ENCODE data around the gene CPSF6. TPM values are rescaled to one million over a fixed set of nuclear protein-coding genes. Genes with fewer than 3 reads are reported as not detected.

Gene CPSF6
- total and polyA plus RNA-seq, 8 donors = 54.8 to 161 (median 127) TPM

DNA sequence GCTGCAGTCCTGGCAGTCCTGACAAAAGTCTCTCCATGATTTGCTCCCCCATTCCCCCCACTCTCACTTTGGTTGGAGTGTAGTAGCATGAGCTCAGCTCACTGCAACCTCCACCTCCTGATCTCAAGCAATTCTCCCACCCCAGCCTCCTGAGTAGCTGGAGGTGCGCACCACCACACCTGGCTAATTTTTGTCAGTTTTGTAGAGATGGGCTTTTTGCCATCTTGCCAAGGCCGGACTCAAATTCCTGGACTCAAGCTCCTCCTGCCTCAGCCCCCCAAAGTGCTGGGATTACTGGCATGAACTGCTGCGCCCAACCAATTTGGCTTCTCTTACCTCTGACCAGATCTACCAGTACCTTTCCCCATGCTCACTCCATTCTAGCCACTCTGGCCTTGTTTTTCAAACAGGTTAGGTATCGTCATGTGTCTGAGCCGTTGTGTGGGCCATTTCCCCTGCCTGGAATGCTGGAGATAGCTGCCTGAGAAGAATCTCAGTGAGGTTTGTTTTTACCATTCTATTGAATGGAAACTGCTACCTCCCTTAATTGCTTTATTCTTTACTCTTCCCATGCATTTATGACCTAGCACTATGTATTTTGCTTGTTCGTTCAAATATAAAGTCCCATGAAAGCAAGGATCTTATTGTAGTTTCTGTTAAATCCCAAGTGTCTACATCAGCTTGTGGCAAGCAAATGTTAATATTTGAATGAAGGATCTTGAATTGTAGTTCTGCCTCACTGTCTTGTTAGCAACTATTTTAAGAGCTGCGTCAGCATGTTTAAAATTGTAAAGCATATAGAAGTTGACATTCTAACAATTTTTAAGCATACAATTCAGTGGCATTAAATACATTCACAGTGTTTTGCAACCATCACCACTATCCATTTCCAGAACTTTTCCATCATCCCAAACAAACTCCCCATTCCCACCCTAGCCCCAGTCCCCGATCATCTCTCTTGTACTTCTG lies 39.7 kb downstream of the CPSF6 start:
- no peak for ATAC-seq
- H3K36me3 ChIP-seq = no peaks in the 10 kb centered on the region
- no peak overlapping the region for H3K4me3 ChIP-seq
- peaks cover 0 to 6% of the 10 kb centered on the region in 2 donors for H3K27me3 ChIP-seq
- H3K9me3 ChIP-seq = no peaks in the 10 kb centered on the region
- H3K27ac ChIP-seq = no peak overlapping the region
- H3K4me1 ChIP-seq = peaks cover 13 to 17% of the 10 kb centered on the region in 2 donors
- TF ChIP-seq, protein P1, sequence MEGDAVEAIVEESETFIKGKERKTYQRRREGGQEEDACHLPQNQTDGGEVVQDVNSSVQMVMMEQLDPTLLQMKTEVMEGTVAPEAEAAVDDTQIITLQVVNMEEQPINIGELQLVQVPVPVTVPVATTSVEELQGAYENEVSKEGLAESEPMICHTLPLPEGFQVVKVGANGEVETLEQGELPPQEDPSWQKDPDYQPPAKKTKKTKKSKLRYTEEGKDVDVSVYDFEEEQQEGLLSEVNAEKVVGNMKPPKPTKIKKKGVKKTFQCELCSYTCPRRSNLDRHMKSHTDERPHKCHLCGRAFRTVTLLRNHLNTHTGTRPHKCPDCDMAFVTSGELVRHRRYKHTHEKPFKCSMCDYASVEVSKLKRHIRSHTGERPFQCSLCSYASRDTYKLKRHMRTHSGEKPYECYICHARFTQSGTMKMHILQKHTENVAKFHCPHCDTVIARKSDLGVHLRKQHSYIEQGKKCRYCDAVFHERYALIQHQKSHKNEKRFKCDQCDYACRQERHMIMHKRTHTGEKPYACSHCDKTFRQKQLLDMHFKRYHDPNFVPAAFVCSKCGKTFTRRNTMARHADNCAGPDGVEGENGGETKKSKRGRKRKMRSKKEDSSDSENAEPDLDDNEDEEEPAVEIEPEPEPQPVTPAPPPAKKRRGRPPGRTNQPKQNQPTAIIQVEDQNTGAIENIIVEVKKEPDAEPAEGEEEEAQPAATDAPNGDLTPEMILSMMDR (IDR thresholded peaks at IDR 0.05) = no peak
- intact Hi-C loops (cut with DNase I) = no loop called here
- DNase-seq = no peak

DNA sequence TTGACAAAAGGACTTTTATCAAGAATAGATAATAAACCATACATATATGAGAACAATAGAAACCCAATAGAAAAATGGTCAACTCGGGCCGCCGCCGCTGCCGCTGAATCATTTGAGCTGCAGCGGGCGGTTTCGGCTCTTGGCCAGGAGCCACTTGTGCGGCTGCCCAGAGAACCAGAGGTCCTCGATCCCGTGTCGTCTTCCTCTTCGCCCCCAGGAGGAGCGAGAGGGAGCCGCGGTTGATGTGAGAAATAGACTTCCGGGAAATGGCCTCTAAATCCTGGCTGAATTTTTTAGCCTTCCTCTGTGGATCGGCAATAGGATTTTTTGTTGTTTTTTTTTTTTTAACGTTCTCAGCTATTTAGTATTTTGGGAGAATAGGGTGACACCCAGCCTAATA lies 44.8 kb downstream of the CPSF6 start:
- no peaks in the 10 kb centered on the region for H3K36me3 ChIP-seq
- H3K27me3 ChIP-seq = peaks cover 0 to 37% of the 10 kb centered on the region in 2 donors
- ATAC-seq (peak; percentile 80), DNase-seq (peak; percentile 47 to 89 (median 74))
- TF ChIP-seq, protein P1 (IDR thresholded peaks at IDR 0.05) = no peak
- intact Hi-C loops (cut with DNase I) = no loop called here
- peak overlapping the region in 1 of 2 donors; percentile 2 for H3K4me3 ChIP-seq
- H3K27ac ChIP-seq = no peak overlapping the region
- H3K9me3 ChIP-seq = no peaks in the 10 kb centered on the region
- H3K4me1 ChIP-seq = peaks cover 8 to 13% of the 10 kb centered on the region in 2 donors

DNA sequence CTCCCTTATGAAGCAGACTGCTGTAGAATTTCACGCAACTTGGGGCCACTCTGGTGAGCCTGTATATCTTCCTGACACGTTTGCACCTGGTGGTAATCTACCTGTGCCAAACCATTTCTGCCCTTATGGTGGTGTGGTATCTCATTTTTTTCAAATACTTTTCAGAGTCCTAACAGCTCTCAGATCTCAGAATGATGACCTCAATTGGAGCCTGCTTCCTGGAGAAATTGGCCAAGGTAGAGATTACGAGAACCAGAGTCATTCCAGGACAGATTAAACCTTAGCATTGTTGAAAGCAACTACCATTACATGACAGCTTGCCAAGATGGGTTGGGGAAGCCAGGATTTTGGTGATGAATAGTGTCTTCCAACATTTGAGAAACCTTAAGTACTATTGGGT lies 48.2 kb downstream of the CPSF6 start:
- ATAC-seq (no peak), DNase-seq (no peak)
- intact Hi-C loops (cut with DNase I) = no loop called here
- H3K9me3 ChIP-seq = no peaks in the 10 kb centered on the region
- peaks cover 0 to 52% of the 10 kb centered on the region in 2 donors for H3K27me3 ChIP-seq
- TF ChIP-seq, protein P1 (IDR thresholded peaks at IDR 0.05) = no peak
- no peak overlapping the region for H3K4me3 ChIP-seq
- no peaks in the 10 kb centered on the region for H3K36me3 ChIP-seq
- no peak overlapping the region for H3K27ac ChIP-seq
- H3K4me1 ChIP-seq = peaks cover 8 to 17% of the 10 kb centered on the region in 2 donors

DNA sequence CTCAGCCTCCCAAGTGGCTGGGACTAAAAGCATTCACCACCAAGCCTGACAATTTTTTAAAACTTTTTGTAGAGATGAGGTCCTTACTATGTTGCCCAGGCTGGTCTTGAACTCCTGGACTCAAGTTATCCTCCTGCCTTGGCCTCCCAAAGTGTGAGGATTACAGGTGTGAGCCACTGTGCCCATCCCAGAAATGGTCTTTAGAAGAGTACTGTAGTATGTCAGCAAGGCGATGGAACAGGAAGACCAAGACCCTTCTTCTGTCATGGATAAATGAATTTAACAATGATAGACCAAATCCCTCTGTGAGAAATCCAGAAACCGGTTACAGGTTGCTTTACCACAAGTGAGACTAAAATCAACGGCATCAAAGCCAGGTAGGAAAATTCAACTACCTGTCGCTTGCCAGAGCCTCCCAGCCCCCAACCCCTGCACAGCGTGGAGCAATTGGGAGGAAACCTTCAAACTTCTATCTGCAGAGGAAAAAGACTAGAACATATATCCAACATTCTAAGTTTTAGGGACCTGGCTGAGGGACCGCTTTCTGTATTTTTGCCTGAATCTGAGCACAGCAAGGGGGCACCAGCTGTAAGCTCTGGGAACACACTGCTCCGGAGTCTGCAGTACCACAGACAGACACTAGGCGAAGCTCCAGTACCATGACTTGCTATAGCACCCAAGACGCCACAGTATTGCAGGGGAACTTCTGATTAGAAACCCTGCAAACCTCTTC lies 51.3 kb downstream of the CPSF6 start:
- Histone ChIP-seq H3K27me3 (peaks cover 0 to 30% of the 10 kb centered on the region in 2 donors), H3K4me1 (peaks cover 0 to 4% of the 10 kb centered on the region in 2 donors), H3K27ac (no peak overlapping the region), H3K36me3 (no peaks in the 10 kb centered on the region), H3K9me3 (peaks cover 0 to 2% of the 10 kb centered on the region in 2 donors), H3K4me3 (no peak overlapping the region)
- peak; percentile 100 for ATAC-seq
- TF ChIP-seq, protein P1 (IDR thresholded peaks at IDR 0.05) = peak; percentile 91 to 92
- intact Hi-C loops (cut with DNase I) = no loop called here
- peak in 3 of 4 donors; percentile 39 to 81 (median 69) for DNase-seq

DNA sequence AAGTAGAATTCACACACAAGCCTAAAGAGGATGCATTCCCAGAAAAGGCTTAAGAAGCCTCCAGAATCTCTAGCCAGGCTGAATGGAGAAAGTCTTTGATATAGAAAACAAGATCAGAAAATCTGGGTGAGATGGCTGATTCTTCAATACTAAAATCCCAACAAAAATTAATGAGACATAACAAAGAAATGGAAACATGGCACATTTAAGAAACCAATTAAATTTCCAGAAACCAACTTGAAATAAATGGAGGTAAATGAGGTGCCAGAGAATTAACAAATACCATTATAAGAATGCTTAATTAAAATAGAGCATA lies 51.9 kb downstream of the CPSF6 start:
- TF ChIP-seq, protein P1 (IDR thresholded peaks at IDR 0.05) = no peak
- no peak overlapping the region for H3K27ac ChIP-seq
- DNase-seq (no peak), ATAC-seq (no peak)
- no peak overlapping the region for H3K4me3 ChIP-seq
- no peaks in the 10 kb centered on the region for H3K36me3 ChIP-seq
- peaks cover 0 to 2% of the 10 kb centered on the region in 2 donors for H3K9me3 ChIP-seq
- H3K27me3 ChIP-seq = peaks cover 0 to 25% of the 10 kb centered on the region in 2 donors
- intact Hi-C loops (cut with DNase I) = no loop called here
- peaks cover 0 to 4% of the 10 kb centered on the region in 2 donors for H3K4me1 ChIP-seq

Data from left lung (tissue), 10 donors.